ENCODE data around the gene DDX28. TPM values are rescaled to one million over a fixed set of nuclear protein-coding genes. Genes with fewer than 3 reads are reported as not detected.

Gene DDX28
- total and polyA plus RNA-seq, 2 donors from 2014 or later, result 10.6 to 13.1 TPM

DNA sequence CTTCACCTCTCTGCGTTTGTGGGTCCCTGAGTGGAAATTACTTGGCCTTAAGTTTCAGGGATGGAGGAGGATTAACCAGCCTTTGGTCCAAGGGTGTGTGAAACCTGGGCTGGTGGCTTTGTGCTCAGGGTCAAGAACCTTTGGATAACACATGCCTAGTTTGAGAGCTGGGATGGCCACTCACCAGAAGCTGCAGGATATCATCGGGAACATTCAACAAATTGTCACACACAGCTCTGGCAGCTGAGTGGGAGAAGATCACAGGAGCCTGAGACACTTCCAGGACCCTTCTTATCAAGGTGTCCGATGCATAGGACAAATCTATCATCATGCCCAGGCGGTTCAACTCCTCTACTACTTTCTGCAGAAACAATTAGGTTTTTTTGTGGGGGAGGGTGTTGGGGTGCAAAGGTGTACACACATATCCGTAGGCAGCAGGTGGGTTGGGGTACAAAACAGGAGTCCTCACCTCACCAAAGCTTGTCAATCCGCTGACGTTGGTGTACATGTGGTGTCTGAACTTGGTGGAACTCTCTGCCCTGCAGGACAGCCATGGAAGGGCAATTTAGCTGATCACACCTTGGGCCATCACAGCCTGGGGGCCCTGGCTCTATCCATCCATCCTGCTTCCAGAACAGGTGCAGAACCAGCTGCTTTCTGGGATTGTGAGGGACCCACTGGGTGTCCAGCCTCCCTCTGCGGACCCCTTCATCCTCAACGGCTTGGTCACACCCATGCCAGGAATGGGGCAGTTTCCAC lies 45.4 kb downstream of the DDX28 start:
- no peaks in the 10 kb centered on the region for H3K36me3 ChIP-seq (ENCODE audit: control insufficient read depth in 2 of 3, insufficient read depth in 3 of 3, low read length in 3 of 3)

GRCh38 chr16:67977005-67977404 lies 46.0 kb downstream of the DDX28 start:
- no peak overlapping the region for H3K4me3 ChIP-seq (ENCODE audit: low read length in 3 of 3)
- no peaks in the 10 kb centered on the region for H3K9me3 ChIP-seq (ENCODE audit: control insufficient read depth in 2 of 3, insufficient read depth in 1 of 3, low read length in 3 of 3)
- H3K9ac ChIP-seq (ENCODE audit: low read length in 3 of 3), result no peak overlapping the region
- H3K27ac ChIP-seq (ENCODE audit: low read depth in 2 of 2, low read length in 2 of 2), result no peak overlapping the region
- FAIRE-seq (no peak), DNase-seq (no peak)
- H3K36me3 ChIP-seq (ENCODE audit: control insufficient read depth in 2 of 3, insufficient read depth in 3 of 3, low read length in 3 of 3), result no peaks in the 10 kb centered on the region
- H3K27me3 ChIP-seq (ENCODE audit: control insufficient read depth, insufficient read depth, low read length), result no peaks in the 10 kb centered on the region
- no peaks in the 10 kb centered on the region for H3K4me1 ChIP-seq (ENCODE audit: control insufficient read depth in 2 of 3, insufficient read depth in 2 of 3, low read depth in 1 of 3, low read length in 3 of 3)
- TF ChIP-seq, protein P1, sequence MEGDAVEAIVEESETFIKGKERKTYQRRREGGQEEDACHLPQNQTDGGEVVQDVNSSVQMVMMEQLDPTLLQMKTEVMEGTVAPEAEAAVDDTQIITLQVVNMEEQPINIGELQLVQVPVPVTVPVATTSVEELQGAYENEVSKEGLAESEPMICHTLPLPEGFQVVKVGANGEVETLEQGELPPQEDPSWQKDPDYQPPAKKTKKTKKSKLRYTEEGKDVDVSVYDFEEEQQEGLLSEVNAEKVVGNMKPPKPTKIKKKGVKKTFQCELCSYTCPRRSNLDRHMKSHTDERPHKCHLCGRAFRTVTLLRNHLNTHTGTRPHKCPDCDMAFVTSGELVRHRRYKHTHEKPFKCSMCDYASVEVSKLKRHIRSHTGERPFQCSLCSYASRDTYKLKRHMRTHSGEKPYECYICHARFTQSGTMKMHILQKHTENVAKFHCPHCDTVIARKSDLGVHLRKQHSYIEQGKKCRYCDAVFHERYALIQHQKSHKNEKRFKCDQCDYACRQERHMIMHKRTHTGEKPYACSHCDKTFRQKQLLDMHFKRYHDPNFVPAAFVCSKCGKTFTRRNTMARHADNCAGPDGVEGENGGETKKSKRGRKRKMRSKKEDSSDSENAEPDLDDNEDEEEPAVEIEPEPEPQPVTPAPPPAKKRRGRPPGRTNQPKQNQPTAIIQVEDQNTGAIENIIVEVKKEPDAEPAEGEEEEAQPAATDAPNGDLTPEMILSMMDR (IDR thresholded peaks at IDR 0.05; ENCODE audit: borderline replicate concordance, extremely low read depth, insufficient read depth), result no peak
- intact Hi-C loops (cut with DNase I), result no loop called here

More for the DNA sequence above, 45.4 kb downstream of the DDX28 start:
- no peak for DNase-seq
- no peak overlapping the region for H3K4me3 ChIP-seq (ENCODE audit: low read length in 3 of 3)
- no peaks in the 10 kb centered on the region for H3K9me3 ChIP-seq (ENCODE audit: control insufficient read depth in 2 of 3, insufficient read depth in 1 of 3, low read length in 3 of 3)
- H3K27ac ChIP-seq (ENCODE audit: low read depth in 2 of 2, low read length in 2 of 2), result no peak overlapping the region
- no peak overlapping the region for H3K9ac ChIP-seq (ENCODE audit: low read length in 3 of 3)
- H3K4me1 ChIP-seq (ENCODE audit: control insufficient read depth in 2 of 3, insufficient read depth in 2 of 3, low read depth in 1 of 3, low read length in 3 of 3), result no peaks in the 10 kb centered on the region
- TF ChIP-seq, protein P1 (IDR thresholded peaks at IDR 0.05; ENCODE audit: borderline replicate concordance, extremely low read depth, insufficient read depth), result no peak
- intact Hi-C loops (cut with DNase I), result no loop called here
- FAIRE-seq, result no peak
- H3K27me3 ChIP-seq (ENCODE audit: control insufficient read depth, insufficient read depth, low read length), result no peaks in the 10 kb centered on the region

- no peak overlapping the region for H3K27ac ChIP-seq (ENCODE audit: low read depth in 2 of 2, low read length in 2 of 2)
- no peaks in the 10 kb centered on the region for H3K36me3 ChIP-seq (ENCODE audit: control insufficient read depth in 2 of 3, insufficient read depth in 3 of 3, low read length in 3 of 3)
- H3K4me3 ChIP-seq (ENCODE audit: low read length in 3 of 3), result no peak overlapping the region
- TF ChIP-seq, protein P1 (IDR thresholded peaks at IDR 0.05; ENCODE audit: borderline replicate concordance, extremely low read depth, insufficient read depth), result no peak
- H3K27me3 ChIP-seq (ENCODE audit: control insufficient read depth, insufficient read depth, low read length), result no peaks in the 10 kb centered on the region
- no peak for FAIRE-seq
- intact Hi-C loops (cut with DNase I), result no loop called here
- no peaks in the 10 kb centered on the region for H3K4me1 ChIP-seq (ENCODE audit: control insufficient read depth in 2 of 3, insufficient read depth in 2 of 3, low read depth in 1 of 3, low read length in 3 of 3)
- DNase-seq, result no peak
- H3K9me3 ChIP-seq (ENCODE audit: control insufficient read depth in 2 of 3, insufficient read depth in 1 of 3, low read length in 3 of 3), result no peaks in the 10 kb centered on the region
- no peak overlapping the region for H3K9ac ChIP-seq (ENCODE audit: low read length in 3 of 3)
These were observed 46.8 kb downstream of the DDX28 start for GRCh38 chr16:67976205-67976604.

Data from kidney (tissue), 14 donors.